ENCODE results near the gene MRPL18. TPM values are rescaled to one million over a fixed set of nuclear protein-coding genes. Genes with fewer than 3 reads are reported as not detected.

Gene MRPL18
- total RNA-seq, 1 donor from 2014 or later = 46.0 TPM

DNA sequence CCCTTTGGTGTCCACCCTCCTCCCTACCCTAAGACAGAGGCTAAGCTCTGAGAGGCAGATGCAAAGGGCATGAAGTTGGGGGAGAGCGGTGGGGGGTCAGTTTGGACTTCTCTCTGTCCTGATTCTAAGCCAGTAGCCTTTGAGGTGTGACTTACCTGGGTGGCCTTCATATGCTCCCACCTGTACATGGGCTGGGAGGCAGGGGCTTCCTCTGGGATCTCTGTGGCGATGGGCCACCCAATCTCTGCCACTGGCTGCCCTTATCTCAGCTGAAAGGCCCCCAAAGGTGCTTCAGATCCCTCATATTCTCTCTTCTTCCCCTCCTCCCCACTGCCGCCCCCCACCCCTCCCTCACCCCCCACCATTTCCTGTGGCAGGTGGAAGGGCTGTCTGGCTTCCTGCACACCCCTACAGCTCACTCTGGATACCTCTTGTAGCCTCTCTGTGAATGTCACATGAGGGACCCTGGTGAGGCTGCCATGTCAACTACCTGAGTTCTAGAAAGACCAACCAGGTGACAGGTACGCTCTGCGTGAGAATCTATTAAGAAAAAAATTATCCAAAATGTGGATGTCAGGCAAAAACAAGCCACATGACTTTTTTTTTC, 43.8 kb downstream of the MRPL18 start:
- DNase-seq = no peak
- intact Hi-C loops (cut with DNase I) = no loop called here
- no peak for ATAC-seq

DNA sequence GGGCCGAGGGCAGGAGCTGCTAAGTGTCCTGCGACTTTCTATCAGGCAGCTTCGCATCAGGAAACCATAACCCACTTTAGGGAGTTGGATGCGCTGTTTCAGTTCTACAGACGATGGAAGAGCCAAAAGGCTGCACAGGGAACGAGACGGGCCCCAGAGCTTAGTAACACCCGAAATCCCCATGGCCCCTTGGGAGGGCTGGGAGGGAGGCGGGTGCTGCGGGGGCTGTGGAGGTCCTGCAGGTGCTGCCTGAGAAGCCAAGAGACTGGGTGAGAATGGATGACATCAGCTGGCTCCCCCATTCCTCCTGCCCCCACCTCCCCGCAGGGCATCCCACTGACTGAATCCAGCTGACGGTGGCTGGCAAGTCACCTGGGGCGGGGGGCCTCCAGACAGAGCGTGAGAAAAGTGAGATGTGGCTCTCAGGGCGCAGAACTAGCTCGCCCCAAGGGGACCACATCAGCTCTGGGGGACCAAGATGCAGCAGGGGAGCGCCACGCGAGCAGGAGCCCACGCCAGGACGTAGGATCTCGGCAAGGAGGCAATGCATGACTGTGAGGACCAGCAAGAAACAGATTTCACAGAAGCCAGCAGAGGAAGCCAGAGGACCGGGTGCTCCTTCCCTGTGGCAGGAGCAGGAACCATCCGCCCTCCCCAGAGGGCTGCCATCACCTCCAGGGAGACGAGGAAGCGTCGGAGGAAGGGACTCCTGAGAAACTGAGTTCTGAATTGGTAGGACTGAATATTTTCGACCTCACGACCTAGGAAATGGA, 46.6 kb downstream of the MRPL18 start:
- no peaks in the 10 kb centered on the region for H3K36me3 ChIP-seq
- no peaks in the 10 kb centered on the region for H3K9me3 ChIP-seq
- intact Hi-C loops (cut with DNase I) = no loop called here
- H3K27me3 ChIP-seq = no peaks in the 10 kb centered on the region
- no peak overlapping the region for H3K4me3 ChIP-seq
- no peak overlapping the region for H3K27ac ChIP-seq
- H3K4me1 ChIP-seq = no peaks in the 10 kb centered on the region
- TF ChIP-seq, protein P1, sequence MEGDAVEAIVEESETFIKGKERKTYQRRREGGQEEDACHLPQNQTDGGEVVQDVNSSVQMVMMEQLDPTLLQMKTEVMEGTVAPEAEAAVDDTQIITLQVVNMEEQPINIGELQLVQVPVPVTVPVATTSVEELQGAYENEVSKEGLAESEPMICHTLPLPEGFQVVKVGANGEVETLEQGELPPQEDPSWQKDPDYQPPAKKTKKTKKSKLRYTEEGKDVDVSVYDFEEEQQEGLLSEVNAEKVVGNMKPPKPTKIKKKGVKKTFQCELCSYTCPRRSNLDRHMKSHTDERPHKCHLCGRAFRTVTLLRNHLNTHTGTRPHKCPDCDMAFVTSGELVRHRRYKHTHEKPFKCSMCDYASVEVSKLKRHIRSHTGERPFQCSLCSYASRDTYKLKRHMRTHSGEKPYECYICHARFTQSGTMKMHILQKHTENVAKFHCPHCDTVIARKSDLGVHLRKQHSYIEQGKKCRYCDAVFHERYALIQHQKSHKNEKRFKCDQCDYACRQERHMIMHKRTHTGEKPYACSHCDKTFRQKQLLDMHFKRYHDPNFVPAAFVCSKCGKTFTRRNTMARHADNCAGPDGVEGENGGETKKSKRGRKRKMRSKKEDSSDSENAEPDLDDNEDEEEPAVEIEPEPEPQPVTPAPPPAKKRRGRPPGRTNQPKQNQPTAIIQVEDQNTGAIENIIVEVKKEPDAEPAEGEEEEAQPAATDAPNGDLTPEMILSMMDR (IDR thresholded peaks at IDR 0.05) = no peak
- no peak for ATAC-seq
- DNase-seq = no peak

More for the DNA sequence above, 43.8 kb downstream of the MRPL18 start:
- Histone ChIP-seq H3K27ac (no peak overlapping the region), H3K9me3 (no peaks in the 10 kb centered on the region), H3K4me3 (no peak overlapping the region), H3K36me3 (no peaks in the 10 kb centered on the region), H3K27me3 (no peaks in the 10 kb centered on the region), H3K4me1 (no peaks in the 10 kb centered on the region)
- TF ChIP-seq, protein P1 (IDR thresholded peaks at IDR 0.05) = no peak

DNA sequence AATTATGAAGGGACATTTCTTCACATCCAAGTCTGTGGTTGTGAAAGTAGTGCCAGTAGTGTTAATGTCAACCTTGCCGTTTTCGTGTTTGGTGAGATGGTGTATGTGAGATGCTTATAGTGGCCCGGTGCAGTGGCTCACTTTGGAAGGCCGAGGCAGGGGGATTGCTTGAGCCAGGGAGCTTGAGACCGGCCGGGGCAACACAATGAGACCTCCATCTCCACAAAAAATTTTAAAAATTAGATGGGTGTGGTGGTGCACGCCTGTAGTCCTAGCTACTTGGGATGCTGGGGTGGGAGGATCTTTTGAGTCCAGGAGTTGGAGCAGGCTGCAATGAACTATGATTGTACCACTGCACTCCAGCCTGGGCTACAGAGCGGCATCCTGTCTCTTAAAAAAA, 47.2 kb downstream of the MRPL18 start:
- Histone ChIP-seq H3K9me3 (no peaks in the 10 kb centered on the region), H3K27ac (no peak overlapping the region), H3K4me1 (no peaks in the 10 kb centered on the region), H3K4me3 (no peak overlapping the region), H3K36me3 (no peaks in the 10 kb centered on the region), H3K27me3 (no peaks in the 10 kb centered on the region)
- DNase-seq = no peak
- TF ChIP-seq, protein P1 (IDR thresholded peaks at IDR 0.05) = no peak
- intact Hi-C loops (cut with DNase I) = no loop called here
- no peak for ATAC-seq

DNA sequence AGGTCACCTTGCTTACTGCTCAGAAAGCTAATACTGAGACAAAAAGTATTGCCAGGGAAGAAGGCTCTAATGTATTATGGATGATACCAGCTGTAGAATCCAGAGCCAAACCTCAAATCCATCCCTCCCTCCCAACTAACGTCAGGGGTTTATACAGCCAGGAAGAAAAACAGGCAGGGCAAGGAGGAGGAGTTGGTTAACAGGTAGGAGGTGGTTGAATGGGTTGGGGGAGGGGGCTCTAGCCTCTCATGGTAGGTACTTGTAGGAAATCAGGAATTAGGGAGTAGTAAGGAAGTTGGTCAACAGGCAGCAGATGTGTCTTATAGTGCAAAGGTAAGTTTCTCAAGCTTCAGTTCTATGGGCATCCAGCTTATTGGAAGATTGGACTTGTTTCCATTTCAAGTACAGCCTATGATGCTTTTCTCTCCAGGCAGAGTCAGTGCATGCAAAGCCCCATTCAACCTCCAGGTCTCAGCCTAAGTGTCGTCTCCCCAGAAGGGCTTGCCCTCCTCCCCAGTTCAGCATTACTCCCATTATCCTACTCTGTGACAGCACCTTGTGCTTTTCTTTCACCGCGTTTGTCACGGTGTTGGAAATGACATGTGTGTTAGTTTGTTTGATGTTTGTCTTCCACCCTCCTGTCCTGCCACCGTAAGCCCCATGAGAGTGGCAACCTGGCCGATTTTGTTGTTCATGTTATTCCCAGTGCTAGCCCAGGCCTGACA, 47.9 kb downstream of the MRPL18 start:
- Histone ChIP-seq H3K9me3 (no peaks in the 10 kb centered on the region), H3K4me1 (no peaks in the 10 kb centered on the region), H3K4me3 (no peak overlapping the region), H3K27ac (no peak overlapping the region), H3K27me3 (no peaks in the 10 kb centered on the region), H3K36me3 (no peaks in the 10 kb centered on the region)
- DNase-seq (no peak), ATAC-seq (no peak)
- TF ChIP-seq, protein P1 (IDR thresholded peaks at IDR 0.05) = no peak
- intact Hi-C loops (cut with DNase I) = no loop called here

DNA sequence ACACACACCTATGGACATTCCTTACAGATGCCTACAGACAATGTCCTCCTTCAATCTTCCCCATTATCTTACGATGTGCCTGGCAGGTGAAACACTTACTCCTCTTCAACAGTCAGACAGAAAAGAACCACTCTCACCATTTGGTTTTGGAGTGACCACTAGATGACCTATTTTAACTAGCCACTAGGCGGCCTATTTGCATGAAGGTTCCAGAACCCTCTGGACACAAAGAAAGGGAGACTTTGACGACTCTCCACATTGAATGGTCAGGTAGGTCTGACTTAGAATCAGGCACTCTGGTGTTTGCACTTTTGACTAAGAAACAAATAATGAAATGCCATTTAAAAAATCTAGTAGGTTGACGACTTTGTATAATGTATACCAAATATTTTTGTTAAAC, 51.8 kb downstream of the MRPL18 start:
- intact Hi-C loops (cut with DNase I) = no loop called here
- H3K27me3 ChIP-seq = no peaks in the 10 kb centered on the region
- no peaks in the 10 kb centered on the region for H3K36me3 ChIP-seq
- H3K9me3 ChIP-seq = no peaks in the 10 kb centered on the region
- ATAC-seq (peak; percentile 12), DNase-seq (no peak)
- no peak overlapping the region for H3K4me3 ChIP-seq
- no peak overlapping the region for H3K27ac ChIP-seq
- no peaks in the 10 kb centered on the region for H3K4me1 ChIP-seq
- TF ChIP-seq, protein P1 (IDR thresholded peaks at IDR 0.05) = peak; percentile 26
